Fibroblast of the aortic adventitia (primary cell): ENCODE measurements around the gene RASSF3. TPM values are rescaled to one million over a fixed set of nuclear protein-coding genes. Genes with fewer than 3 reads are reported as not detected.

ENCODE experiments used
- DNase-seq: peaks from one replicate; pipeline ENCODE4 v3.0.0-alpha.2; 2010; ENCODE audit warnings: low read depth
- H3K4me3 ChIP-seq: 2 replicates; pipeline ENCODE4 v1.5.1; 2011; ENCODE audit warnings: low read depth, mild to moderate bottlenecking, control low read depth, low read length, moderate library complexity
- CTCF ChIP-seq: IDR thresholded peaks from 2 replicates; pipeline ENCODE4 v1.5.1; 2011; ENCODE audit warnings: mild to moderate bottlenecking, low read length, control low read depth, inconsistent platforms; ENCODE audit not compliant: insufficient read depth
- total RNA-seq: library from RNA; depleted of rRNA; stranded (reverse); fragments of >200 nt; gene quantifications from 2 replicates; pipeline ENCODE4 v1.2.3, GENCODE V29; 2012; ENCODE audit warnings: low replicate concordance

RASSF3 gene
- total RNA-seq, 1 donor: 13.6 TPM

GRCh38 chr12:64680235-64680634 lies 69.9 kb downstream of the RASSF3 start:
- TF ChIP-seq CTCF: no peak
- H3K4me3 ChIP-seq: no peak overlapping the region
- no peak for DNase-seq

- no peak for DNase-seq
- H3K4me3 ChIP-seq: no peak overlapping the region
- TF ChIP-seq CTCF: no peak
These were observed 71.1 kb downstream of the RASSF3 start for GRCh38 chr12:64681200-64682052.

- TF ChIP-seq CTCF: no peak
- peak; percentile 89 for DNase-seq
- H3K4me3 ChIP-seq: no peak overlapping the region
These were observed 72.4 kb downstream of the RASSF3 start for GRCh38 chr12:64682572-64683277.

GRCh38 chr12:64683816-64684543 lies 73.7 kb downstream of the RASSF3 start:
- DNase-seq: no peak
- no peak for TF ChIP-seq CTCF
- no peak overlapping the region for H3K4me3 ChIP-seq

GRCh38 chr12:64685050-64685449 lies 74.8 kb downstream of the RASSF3 start:
- H3K4me3 ChIP-seq: no peak overlapping the region
- TF ChIP-seq CTCF: no peak
- DNase-seq: no peak

GRCh38 chr12:64685605-64686004 lies 75.3 kb downstream of the RASSF3 start:
- DNase-seq: no peak
- no peak for TF ChIP-seq CTCF
- H3K4me3 ChIP-seq: no peak overlapping the region
